Measurements from ENCODE around the gene SMARCAL1.

Gene SMARCAL1

GRCh38 chr2:216392945-216393840 lies 19.1 kb upstream of the SMARCAL1 start:
- DNase-seq (ENCODE audit: low spot score), result no peak
- no peak for FAIRE-seq

DNA sequence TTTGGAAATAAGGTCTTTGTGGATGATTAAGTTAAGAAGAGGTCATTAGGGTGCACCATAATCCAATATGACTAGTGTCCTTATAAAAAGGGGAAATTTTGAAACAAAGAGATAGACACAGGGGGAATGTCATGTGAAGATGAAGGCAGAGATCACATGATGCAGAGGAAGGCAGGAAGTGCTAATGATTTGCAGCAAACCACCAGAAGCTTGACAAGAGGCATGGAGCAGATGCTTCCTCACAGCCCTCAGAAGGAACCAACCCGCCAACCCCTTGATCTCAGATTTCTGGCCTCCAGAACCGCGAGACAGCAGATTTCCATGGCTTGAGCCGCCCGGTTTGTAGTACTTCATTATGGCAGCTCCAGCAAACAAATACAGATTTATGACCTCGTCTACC lies 17.4 kb upstream of the SMARCAL1 start:
- FAIRE-seq (no peak), DNase-seq (ENCODE audit: low spot score) (no peak)

- DNase-seq (ENCODE audit: low spot score), result no peak
- no peak for FAIRE-seq
These were observed 12.7 kb upstream of the SMARCAL1 start for GRCh38 chr2:216399621-216400020.

DNA sequence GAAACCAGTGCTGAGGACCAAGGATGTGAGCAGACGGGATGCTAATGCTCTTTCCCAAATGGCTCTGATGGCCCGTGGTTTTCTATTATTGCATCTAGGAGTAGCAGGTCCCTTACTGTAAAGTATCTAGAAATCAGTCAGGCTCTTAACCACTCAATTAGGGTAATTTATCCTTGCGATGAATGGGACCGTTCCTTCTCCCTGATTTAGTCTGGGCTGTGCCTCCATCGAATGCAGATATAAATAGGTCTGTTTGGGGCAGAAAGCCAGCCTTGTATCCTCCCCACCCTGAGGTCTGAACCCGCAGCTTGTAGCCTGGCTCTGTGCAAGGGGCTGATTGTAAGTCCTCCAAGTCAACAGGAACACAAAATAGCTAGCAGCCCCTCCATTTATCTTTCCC lies 9.5 kb upstream of the SMARCAL1 start:
- FAIRE-seq, result no peak
- no peak for DNase-seq (ENCODE audit: low spot score)

GRCh38 chr2:216404010-216404618 lies 8.2 kb upstream of the SMARCAL1 start:
- no peak for FAIRE-seq

GRCh38 chr2:216405588-216405987 lies 6.7 kb upstream of the SMARCAL1 start:
- DNase-seq (ENCODE audit: low spot score) (no peak), FAIRE-seq (no peak)

More at GRCh38 chr2:216404010-216404618, 8.2 kb upstream of the SMARCAL1 start:
- DNase-seq (ENCODE audit: low spot score), result peak; percentile 36

DNA sequence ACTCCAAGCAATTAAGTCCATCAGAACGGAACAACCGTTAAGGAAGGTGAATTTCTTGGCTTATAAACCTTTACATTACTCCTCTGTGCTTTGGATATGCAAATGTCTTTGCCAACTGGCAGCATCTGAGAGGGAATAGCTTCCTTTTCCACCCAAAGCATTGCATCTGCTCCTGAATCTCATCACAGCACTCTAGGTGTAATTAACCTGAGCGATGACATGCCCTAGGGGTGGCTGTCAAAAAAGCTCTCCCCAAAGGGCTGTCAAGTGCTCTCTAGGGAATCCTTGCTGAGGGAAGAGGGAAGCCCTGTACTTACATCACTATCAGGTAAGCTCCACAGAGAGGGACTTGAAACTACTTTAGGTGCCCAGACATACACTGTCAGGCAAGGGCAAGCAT lies 5.5 kb upstream of the SMARCAL1 start:
- FAIRE-seq (no peak), DNase-seq (ENCODE audit: low spot score) (no peak)

GRCh38 chr2:216408426-216409290 lies 3.6 kb upstream of the SMARCAL1 start:
- FAIRE-seq (no peak), DNase-seq (ENCODE audit: low spot score) (no peak)

GRCh38 chr2:216410550-216410949 lies 1.7 kb upstream of the SMARCAL1 start:
- no peak for FAIRE-seq
- DNase-seq (ENCODE audit: low spot score), result no peak

- DNase-seq (ENCODE audit: low spot score) (no peak), FAIRE-seq (no peak)
These were observed 1.6 kb downstream of the SMARCAL1 start for GRCh38 chr2:216413882-216414281.

- DNase-seq (ENCODE audit: low spot score), result no peak
These were observed 2.6 kb downstream of the SMARCAL1 start for GRCh38 chr2:216414772-216415319.

DNA sequence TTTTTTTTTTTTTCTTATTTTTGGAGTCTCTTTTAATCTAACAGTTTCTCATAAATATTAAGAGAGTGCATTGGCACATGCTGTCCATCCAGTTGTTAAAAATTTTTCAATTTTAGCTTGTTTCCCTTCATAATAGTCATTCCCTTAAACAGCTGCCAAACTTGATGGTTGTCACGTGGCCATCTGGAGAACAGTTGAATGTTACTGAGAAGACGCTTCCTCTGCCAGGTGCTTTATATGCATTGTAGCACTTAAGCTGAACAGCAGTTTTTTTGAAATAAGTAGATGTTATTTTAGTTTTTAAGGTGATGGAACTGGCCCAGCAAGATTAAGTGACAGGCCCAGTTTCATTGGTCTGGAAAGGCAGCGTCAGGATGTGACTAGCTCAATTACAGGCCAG lies 3.3 kb downstream of the SMARCAL1 start:
- DNase-seq (ENCODE audit: low spot score) (no peak), FAIRE-seq (no peak)

More at GRCh38 chr2:216414772-216415319, 2.6 kb downstream of the SMARCAL1 start:
- FAIRE-seq, result no peak

DNA sequence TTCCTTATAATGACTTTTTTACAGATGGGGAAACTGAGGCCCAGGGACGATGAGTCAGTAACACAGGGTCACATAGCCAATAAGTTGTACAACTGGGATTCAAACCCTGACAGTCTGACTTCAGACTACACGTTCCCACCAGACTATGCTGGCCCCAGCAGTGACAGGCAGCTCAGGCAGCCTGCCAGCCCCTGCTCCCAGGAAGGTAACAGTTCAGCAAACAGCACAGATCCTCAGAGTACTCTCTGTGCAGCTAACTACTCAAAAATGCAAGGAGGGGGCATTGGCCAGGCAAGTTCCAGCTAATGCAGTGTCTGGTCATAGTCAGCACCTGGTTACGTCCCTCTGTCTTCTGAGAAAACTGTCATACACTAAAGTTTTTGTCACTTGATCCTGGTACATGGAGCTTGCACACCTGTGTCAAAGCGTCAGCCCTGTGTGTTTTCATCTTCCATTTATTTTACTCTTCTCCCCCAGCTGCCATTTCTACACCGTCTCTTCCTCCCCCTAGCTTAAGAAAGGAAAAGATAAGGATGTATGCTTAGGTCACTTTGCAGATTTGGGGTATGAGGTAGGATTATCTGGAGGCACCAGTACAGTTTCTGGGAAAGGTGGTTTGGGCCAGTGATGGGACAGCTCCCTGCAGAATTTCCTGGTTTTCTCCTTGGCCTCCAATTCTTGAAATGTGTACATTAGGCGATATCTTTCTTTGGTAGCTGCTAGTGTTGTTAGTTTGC lies 4.5 kb downstream of the SMARCAL1 start:
- FAIRE-seq (no peak), DNase-seq (ENCODE audit: low spot score) (no peak)

- DNase-seq (ENCODE audit: low spot score), result no peak
- FAIRE-seq, result no peak
These were observed 6.7 kb downstream of the SMARCAL1 start for GRCh38 chr2:216418981-216419380.

- FAIRE-seq, result no peak
- no peak for DNase-seq (ENCODE audit: low spot score)
These were observed 8.2 kb downstream of the SMARCAL1 start for GRCh38 chr2:216420367-216421101.

DNA sequence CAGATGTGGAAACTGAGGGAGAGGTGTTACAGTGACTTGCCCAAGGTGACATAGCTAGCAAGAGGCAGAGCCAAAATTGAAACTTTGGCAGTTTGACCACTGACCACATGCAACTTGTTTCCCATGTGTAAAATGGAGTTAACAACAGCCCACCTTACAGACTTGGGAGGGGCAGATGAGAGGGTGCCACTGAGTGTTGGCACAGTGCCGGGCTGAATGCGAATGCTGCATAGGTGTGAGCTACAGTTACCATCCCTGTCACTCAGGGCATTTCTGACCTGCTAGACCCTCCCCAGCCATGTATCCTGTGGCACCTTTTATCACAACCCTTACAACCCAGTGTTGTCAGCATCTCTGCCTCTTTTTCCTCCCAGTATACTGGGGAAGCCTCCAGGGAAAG lies 10.8 kb downstream of the SMARCAL1 start:
- no peak for DNase-seq (ENCODE audit: low spot score)
- FAIRE-seq, result no peak

- DNase-seq (ENCODE audit: low spot score), result no peak
- FAIRE-seq, result no peak
These were observed 12.0 kb downstream of the SMARCAL1 start for GRCh38 chr2:216424274-216424673.

GRCh38 chr2:216425008-216425787 lies 12.9 kb downstream of the SMARCAL1 start:
- DNase-seq (ENCODE audit: low spot score), result no peak

DNA sequence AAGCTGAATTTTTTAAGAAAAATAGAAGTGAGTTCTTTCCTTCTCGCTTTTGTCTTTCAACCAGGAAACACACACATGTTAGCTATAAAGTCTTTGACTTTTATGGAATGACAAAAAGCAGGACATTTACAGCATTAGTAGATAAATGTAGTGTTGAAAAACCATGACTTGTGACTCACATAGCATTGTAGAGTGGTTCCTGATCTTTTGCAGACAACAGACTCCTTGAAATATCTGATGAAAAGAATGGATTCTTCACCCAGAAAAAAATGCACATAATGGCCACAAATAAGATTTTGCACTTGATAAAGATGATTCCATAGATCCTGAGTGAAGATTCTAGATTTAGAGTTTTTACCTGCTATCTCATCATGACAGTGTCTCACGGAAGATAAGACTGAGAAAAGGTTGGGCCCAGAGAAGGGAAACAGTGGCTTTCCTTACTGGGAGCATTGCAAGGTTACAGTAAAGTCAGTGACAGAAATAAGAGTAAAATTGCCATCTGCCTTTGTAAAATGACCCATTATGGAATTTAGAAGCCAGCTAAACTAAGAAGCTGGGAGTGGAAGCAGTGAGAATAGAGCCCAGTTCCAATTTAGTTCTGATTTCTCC lies 14.0 kb downstream of the SMARCAL1 start:
- DNase-seq (ENCODE audit: low spot score) (no peak), FAIRE-seq (no peak)

More at GRCh38 chr2:216425008-216425787, 12.9 kb downstream of the SMARCAL1 start:
- no peak for FAIRE-seq

Data from RCC 7860 (cell line).